Glomerular endothelial cell (primary cell): ENCODE measurements around the gene TNRC6A. TPM values are rescaled to one million over a fixed set of nuclear protein-coding genes. Genes with fewer than 3 reads are reported as not detected.
A peak's percentile ranks its signal among the peaks of the same experiment; 100 is the strongest.
"Not testable (repeated sequence)": the region's sequence is repeated elsewhere in the genome, so short reads cannot be mapped to it uniquely, and the experiment has no call there.

ENCODE experiments used
- DNase-seq: peaks from one replicate; pipeline ENCODE4 v3.0.0-alpha.2; 2011; ENCODE audit warnings: low read depth, low spot score; ENCODE audit errors: extremely low read depth
- total RNA-seq: library from RNA; depleted of rRNA; stranded (reverse); fragments of >200 nt; gene quantifications from 2 replicates; pipeline ENCODE4 v1.2.3, GENCODE V29; 2015

The TNRC6A gene
- 32.3 and 39.7 TPM in 2 replicates for total RNA-seq

- DNase-seq, result no peak
Measured at GRCh38 chr16:24729243-24729950, at the start of gene TNRC6A. Gene TNRC6A, plus strand, starts transcription at chr16:24729651. Its CDS starts 191 bp downstream, at chr16:24729842.

- DNase-seq, result no peak
Measured at GRCh38 chr16:24681793-24682192, 47.7 kb upstream of the TNRC6A start.

GRCh38 chr16:24683250-24683649 is 46.2 kb upstream of the TNRC6A start:
- no peak for DNase-seq

- no peak for DNase-seq
Measured at GRCh38 chr16:24683847-24684493, 45.5 kb upstream of the TNRC6A start.

- no peak for DNase-seq
Measured at GRCh38 chr16:24685539-24686432, 43.7 kb upstream of the TNRC6A start.

- no peak for DNase-seq
Measured at GRCh38 chr16:24686678-24687077, 42.8 kb upstream of the TNRC6A start.

GRCh38 chr16:24688359-24688758 is 41.1 kb upstream of the TNRC6A start:
- DNase-seq, result no peak

- no peak for DNase-seq
Measured at GRCh38 chr16:24689128-24689527, 40.3 kb upstream of the TNRC6A start.

GRCh38 chr16:24692854-24693253 is 36.6 kb upstream of the TNRC6A start:
- DNase-seq, result no peak

- DNase-seq, result no peak
Measured at GRCh38 chr16:24694931-24695330, 34.5 kb upstream of the TNRC6A start.

- DNase-seq, result no peak
Measured at GRCh38 chr16:24696699-24697098, 32.8 kb upstream of the TNRC6A start.

GRCh38 chr16:24698308-24698707 is 31.1 kb upstream of the TNRC6A start:
- no peak for DNase-seq

- no peak for DNase-seq
Measured at GRCh38 chr16:24699151-24699723, 30.2 kb upstream of the TNRC6A start.

GRCh38 chr16:24700549-24701392 is 28.7 kb upstream of the TNRC6A start:
- peak; percentile 92 for DNase-seq

GRCh38 chr16:24701521-24701951 is 27.9 kb upstream of the TNRC6A start:
- DNase-seq, result no peak

GRCh38 chr16:24707760-24708159 is 21.7 kb upstream of the TNRC6A start:
- DNase-seq, result not testable (repeated sequence)

- DNase-seq, result no peak
Measured at GRCh38 chr16:24713379-24713778, 16.1 kb upstream of the TNRC6A start.

GRCh38 chr16:24717411-24717810 is 12.0 kb upstream of the TNRC6A start:
- DNase-seq, result no peak

- no peak for DNase-seq
Measured at GRCh38 chr16:24718967-24719521, 10.4 kb upstream of the TNRC6A start.

- DNase-seq, result no peak
Measured at GRCh38 chr16:24721830-24722238, 7.6 kb upstream of the TNRC6A start.
